ENCODE results near the gene RPL12.

GRCh38 chr9:127498298-127498697, 47.1 kb upstream of the RPL12 start:
- TF ChIP-seq CTCF (IDR thresholded peaks at IDR 0.05; ENCODE audit: low read depth, low read length, poor library complexity, severe bottlenecking), result no peak
- no peak for TF ChIP-seq EZH2phosphoT487 (IDR thresholded peaks at IDR 0.05; ENCODE audit: borderline replicate concordance, low read length)
